Hepatocyte (in vitro differentiated cells): ENCODE results near the gene CRYBG2. TPM values are rescaled to one million over a fixed set of nuclear protein-coding genes. Genes with fewer than 3 reads are reported as not detected.

ENCODE experiments used
- DNase-seq: peaks from one replicate; pipeline ENCODE4 v3.0.0-alpha.2; 2016; ENCODE audit warnings: low spot score
- H2AFZ ChIP-seq: fragments of 200-600 bp; sonication (generic); 2 replicates; pipeline ENCODE4 v1.6.0; 2016; ENCODE audit warnings: antibody characterized with exemption, mild to moderate bottlenecking
- H3K27ac ChIP-seq: fragments of 200-600 bp; sonication (generic); 2 replicates; pipeline ENCODE4 v1.5.1; 2016; ENCODE audit warnings: mild to moderate bottlenecking
- H3K27me3 ChIP-seq: fragments of 200-600 bp; sonication (generic); 2 replicates; pipeline ENCODE4 v1.6.1; 2016
- H3K36me3 ChIP-seq: fragments of 200-600 bp; sonication (generic); replicated peaks from 2 replicates; pipeline ENCODE4 v1.5.1; 2016; ENCODE audit warnings: low read depth; ENCODE audit not compliant: insufficient read depth
- H3K4me1 ChIP-seq: fragments of 200-600 bp; sonication (generic); 2 replicates; pipeline ENCODE4 v1.5.1; 2016; ENCODE audit warnings: mild to moderate bottlenecking, moderate library complexity; ENCODE audit not compliant: insufficient read depth
- H3K4me2 ChIP-seq: fragments of 200-600 bp; sonication (generic); 2 replicates; pipeline ENCODE4 v1.6.0; 2016
- H3K4me3 ChIP-seq: fragments of 200-600 bp; sonication (generic); 2 replicates; pipeline ENCODE4 v1.5.1; 2016; ENCODE audit warnings: mild to moderate bottlenecking
- H3K79me2 ChIP-seq: fragments of 200-600 bp; sonication (generic); 2 replicates; pipeline ENCODE4 v1.6.0; 2017; ENCODE audit warnings: mild to moderate bottlenecking
- H3K9me2 ChIP-seq: fragments of 200-600 bp; sonication (generic); replicated peaks from 2 replicates; pipeline ENCODE4 v1.6.0; 2017; ENCODE audit warnings: mild to moderate bottlenecking; ENCODE audit not compliant: insufficient read depth
- H3K9me3 ChIP-seq: fragments of 200-600 bp; sonication (generic); 2 replicates; pipeline ENCODE4 v1.5.1; 2016; ENCODE audit warnings: low read depth, mild to moderate bottlenecking
- H4K20me1 ChIP-seq: fragments of 200-600 bp; sonication (generic); 2 replicates; pipeline ENCODE4 v1.6.0; 2016; ENCODE audit warnings: mild to moderate bottlenecking; ENCODE audit not compliant: insufficient read depth, poor library complexity, severe bottlenecking
- EZH2 ChIP-seq: fragments of 200-600 bp; sonication (generic); IDR thresholded peaks from 2 replicates; pipeline ENCODE4 v1.6.1; 2016; ENCODE audit warnings: antibody characterized with exemption, mild to moderate bottlenecking, borderline replicate concordance
- EZH2phosphoT487 ChIP-seq: fragments of 200-600 bp; sonication (generic); IDR thresholded peaks from one replicate; pipeline ENCODE4 v1.6.1; 2018; ENCODE audit warnings: antibody characterized with exemption, mild to moderate bottlenecking, low read depth, moderate library complexity; ENCODE audit not compliant: unreplicated experiment, severe bottlenecking
- WGBS: methylation state at CpG from one replicate; pipeline ENCODE4 v1.1.6; 2016; ENCODE audit warnings: low lambda C conversion rate; ENCODE audit errors: missing lambda C conversion rate; 5-methylcytosine and 5-hydroxymethylcytosine counted together
- polyA plus RNA-seq: library from polyadenylated mRNA; unstranded; fragments of >200 nt; fragmentation: Nextera tagmentation; extraction: Ambion mirVana; gene quantifications from 2 replicates; pipeline ENCODE4 v1.2.1, GENCODE V29; 2016
- total RNA-seq: library from RNA; depleted of rRNA; stranded (reverse); fragments of >200 nt; gene quantifications from 2 replicates; pipeline ENCODE4 v1.2.3, GENCODE V29; 2014
- TF ChIP-seq, protein P1 (sequence below): fragments of 200-600 bp; sonication (generic); IDR thresholded peaks from 2 replicates; pipeline ENCODE4 v1.5.1; 2016; ENCODE audit warnings: antibody characterized with exemption, mild to moderate bottlenecking; ENCODE audit not compliant: poor library complexity

Gene CRYBG2
- total and polyA plus RNA-seq, 2 experiments from 2014 or later = 15.6 to 20.1 TPM

DNA sequence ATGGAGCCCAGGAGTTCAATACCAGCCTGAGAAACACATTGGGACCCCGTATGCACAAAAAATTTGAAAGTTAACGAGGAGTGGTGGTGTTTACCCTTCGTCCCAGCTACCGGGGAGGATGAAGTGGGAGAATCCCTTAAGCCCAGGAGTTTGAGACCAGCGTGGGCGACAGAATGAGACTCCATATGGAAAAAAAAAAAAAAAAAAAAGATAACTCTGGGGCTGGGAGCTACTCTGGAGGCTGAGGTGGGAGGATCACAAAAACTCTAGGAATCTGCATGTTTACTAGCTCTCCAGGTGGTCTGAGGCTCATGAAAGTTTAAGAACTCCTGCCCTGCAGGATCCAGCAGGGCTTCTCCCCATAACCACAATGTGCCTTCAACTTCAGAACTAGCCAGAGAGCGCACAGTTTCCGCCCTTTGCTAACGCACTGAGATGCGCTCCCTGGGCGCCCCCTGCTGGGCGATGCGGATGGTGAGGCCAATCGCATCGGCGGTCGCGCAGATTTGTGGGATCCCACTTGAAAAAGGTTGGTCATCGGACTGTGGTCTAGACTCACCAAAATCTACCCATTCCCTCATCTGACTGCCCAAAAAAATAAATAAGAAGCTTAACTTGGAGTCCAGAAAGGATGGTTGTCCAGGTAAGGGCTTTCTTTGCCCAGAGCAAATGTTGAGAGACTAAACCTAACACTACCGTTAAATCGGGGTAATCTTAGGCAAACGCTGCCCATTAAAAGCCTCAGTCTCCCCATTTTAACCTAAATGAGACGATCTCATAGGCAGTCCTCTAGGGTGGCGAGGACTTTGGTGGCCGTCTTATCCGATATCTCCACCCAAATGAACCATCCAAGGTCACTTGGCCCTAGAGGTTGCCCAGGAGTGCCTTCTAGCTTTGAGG is 9.9 kb upstream of the CRYBG2 start:
- H3K27me3 ChIP-seq = peaks cover 8% of the 10 kb centered on the region

DNA sequence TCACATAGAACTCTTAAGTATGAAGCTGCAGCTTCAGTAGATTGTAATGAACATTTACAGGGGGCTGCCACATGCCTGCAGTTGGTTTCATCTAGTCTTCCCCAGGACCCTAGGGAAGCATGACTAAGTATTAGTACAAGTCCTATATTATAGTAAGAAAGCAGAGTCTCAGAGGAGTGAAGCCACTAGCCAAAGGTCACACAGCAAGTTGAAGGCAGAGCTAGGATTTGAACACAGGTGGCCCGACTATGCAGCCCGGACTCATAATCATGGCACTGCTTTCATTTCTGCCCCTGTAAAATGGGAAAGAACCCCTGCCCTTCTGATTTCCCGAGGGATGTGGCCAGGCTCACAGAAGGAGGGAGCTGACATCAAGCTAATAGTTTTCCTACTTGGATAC is 8.4 kb upstream of the CRYBG2 start:
- Histone ChIP-seq H3K27ac (no peak overlapping the region), H3K36me3 (no peaks in the 10 kb centered on the region), H2AFZ (no peak overlapping the region), H3K4me2 (no peak overlapping the region), H3K9me3 (no peaks in the 10 kb centered on the region), H3K9me2 (no peaks in the 10 kb centered on the region), H4K20me1 (no peaks in the 10 kb centered on the region), H3K4me3 (no peak overlapping the region), H3K27me3 (peaks cover 8% of the 10 kb centered on the region), H3K79me2 (no peaks in the 10 kb centered on the region), H3K4me1 (peaks cover 15% of the 10 kb centered on the region)
- no peak for DNase-seq
- 92% methylated on average over 3 of the region's 3 CpGs for WGBS
- TF ChIP-seq EZH2phosphoT487 (no peak), EZH2 (no peak)
- TF ChIP-seq, protein P1, sequence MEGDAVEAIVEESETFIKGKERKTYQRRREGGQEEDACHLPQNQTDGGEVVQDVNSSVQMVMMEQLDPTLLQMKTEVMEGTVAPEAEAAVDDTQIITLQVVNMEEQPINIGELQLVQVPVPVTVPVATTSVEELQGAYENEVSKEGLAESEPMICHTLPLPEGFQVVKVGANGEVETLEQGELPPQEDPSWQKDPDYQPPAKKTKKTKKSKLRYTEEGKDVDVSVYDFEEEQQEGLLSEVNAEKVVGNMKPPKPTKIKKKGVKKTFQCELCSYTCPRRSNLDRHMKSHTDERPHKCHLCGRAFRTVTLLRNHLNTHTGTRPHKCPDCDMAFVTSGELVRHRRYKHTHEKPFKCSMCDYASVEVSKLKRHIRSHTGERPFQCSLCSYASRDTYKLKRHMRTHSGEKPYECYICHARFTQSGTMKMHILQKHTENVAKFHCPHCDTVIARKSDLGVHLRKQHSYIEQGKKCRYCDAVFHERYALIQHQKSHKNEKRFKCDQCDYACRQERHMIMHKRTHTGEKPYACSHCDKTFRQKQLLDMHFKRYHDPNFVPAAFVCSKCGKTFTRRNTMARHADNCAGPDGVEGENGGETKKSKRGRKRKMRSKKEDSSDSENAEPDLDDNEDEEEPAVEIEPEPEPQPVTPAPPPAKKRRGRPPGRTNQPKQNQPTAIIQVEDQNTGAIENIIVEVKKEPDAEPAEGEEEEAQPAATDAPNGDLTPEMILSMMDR = no peak

More for the DNA sequence above, 9.9 kb upstream of the CRYBG2 start:
- DNase-seq = peak; percentile 93
- Histone ChIP-seq H3K79me2 (no peaks in the 10 kb centered on the region), H3K36me3 (no peaks in the 10 kb centered on the region), H2AFZ (no peak overlapping the region), H3K9me2 (no peaks in the 10 kb centered on the region), H3K4me3 (no peak overlapping the region), H4K20me1 (no peaks in the 10 kb centered on the region), H3K9me3 (no peaks in the 10 kb centered on the region), H3K27ac (no peak overlapping the region), H3K4me2 (no peak overlapping the region), H3K4me1 (peaks cover 15% of the 10 kb centered on the region)
- TF ChIP-seq EZH2 (no peak), EZH2phosphoT487 (no peak)
- TF ChIP-seq, protein P1 = peak; percentile 99
- 36% methylated on average over 26 of the region's 26 CpGs for WGBS

DNA sequence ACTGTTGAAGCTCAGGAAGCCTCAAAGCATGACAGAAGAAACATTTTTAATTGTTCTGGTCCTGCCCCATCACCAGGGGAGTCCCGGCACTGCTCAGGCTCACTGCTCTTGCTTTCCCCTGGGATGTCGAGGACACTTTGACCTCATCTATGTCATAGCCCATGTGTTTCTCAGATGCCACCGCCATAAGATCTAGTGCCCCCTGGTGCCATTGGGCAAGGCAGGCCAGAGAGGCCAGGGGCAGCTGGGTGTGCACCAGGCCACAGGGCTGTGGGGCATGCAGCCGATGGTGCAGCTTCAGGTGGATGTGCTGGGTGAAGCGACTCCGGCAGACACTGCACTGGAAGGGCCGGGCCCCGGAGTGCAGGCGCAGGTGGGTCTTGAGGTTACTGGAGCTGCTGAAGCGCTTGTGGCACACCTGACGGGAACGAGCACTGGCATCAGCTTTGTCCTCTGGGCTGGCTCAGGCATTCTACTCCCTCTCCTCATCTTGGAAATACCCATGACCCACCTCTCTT is 7.7 kb upstream of the CRYBG2 start:
- H3K27ac ChIP-seq = no peak overlapping the region
- 94% methylated on average over 12 of the region's 12 CpGs for WGBS
- TF ChIP-seq EZH2 = no peak
- no peak for TF ChIP-seq EZH2phosphoT487
- TF ChIP-seq, protein P1 = no peak
- H3K9me3 ChIP-seq = no peaks in the 10 kb centered on the region
- peaks cover 8% of the 10 kb centered on the region for H3K27me3 ChIP-seq
- no peak for DNase-seq
- no peak overlapping the region for H2AFZ ChIP-seq
- H3K4me3 ChIP-seq = no peak overlapping the region
- H3K79me2 ChIP-seq = no peaks in the 10 kb centered on the region
- no peaks in the 10 kb centered on the region for H3K36me3 ChIP-seq
- no peaks in the 10 kb centered on the region for H4K20me1 ChIP-seq
- H3K9me2 ChIP-seq = no peaks in the 10 kb centered on the region
- H3K4me2 ChIP-seq = no peak overlapping the region
- peaks cover 15% of the 10 kb centered on the region for H3K4me1 ChIP-seq
